ENCODE data around the gene CTF1.
"Not testable (repeated sequence)": the region's sequence is repeated elsewhere in the genome, so short reads cannot be mapped to it uniquely, and the experiment has no call there.

CTF1 gene

DNA sequence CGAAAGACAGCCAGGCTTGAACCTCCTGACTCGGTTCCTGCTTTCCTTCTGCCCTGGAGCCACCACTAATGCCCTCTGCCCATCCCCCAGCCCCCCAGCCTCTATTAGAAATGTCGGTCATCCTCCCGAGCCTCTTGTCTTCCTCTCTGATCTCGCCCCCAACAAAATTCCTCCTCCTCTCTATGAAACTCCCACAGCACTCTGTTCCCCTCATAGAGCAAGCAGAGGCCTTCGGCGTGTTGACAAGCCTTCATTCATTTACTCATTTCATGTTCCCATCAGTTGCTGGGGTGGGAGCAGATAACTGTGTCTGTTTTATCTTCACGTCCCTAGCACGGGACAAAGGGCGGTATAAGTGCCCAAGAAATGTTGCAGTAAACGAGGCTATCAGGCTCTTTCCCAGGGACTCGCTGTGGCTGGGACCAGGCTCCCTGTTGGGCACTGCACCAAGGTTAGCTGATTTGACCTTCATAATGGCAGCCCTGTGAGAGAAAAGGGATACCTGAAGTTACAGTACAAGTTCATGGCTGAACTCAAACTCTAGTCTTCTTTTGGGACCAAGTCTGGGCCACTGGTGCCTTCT is 34.7 kb downstream of the CTF1 start:
- DNase-seq: no peak

DNA sequence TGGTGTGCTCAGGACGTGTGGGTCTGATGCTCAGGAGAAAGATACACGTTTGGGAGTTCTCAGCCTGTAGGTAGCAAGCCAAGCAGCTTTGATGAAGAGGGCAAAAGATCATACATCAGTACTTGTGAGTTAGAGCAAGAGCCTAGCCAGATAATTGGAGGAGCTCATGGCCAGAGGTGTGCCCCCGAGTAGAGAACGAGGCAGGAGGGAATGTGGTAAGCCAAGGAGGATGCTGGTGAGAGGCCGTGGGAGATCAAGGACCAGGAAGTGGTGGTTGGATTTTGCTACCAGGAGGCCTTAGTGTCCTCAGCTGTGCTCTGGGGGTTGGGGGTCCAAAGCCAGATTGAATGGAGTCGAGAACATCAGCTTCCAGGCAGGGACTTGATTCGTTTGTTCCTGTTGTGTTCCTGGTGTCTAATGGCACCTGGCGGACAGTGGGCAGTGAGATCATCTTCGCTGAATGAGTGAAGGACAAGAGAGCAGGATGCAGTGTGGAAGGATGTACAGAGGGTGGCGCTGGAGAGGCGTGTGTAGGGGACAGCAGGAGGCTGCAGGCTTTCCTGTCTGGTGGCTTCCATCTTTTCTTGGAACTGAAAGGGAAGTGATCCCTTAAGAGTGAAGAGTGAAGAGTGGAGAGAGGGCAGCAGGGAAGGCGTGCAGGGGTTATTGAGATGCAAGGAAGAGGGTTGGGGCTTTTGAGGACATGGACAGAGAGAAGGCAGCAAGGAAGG is 38.6 kb downstream of the CTF1 start:
- DNase-seq: peak; percentile 82 to 86

DNA sequence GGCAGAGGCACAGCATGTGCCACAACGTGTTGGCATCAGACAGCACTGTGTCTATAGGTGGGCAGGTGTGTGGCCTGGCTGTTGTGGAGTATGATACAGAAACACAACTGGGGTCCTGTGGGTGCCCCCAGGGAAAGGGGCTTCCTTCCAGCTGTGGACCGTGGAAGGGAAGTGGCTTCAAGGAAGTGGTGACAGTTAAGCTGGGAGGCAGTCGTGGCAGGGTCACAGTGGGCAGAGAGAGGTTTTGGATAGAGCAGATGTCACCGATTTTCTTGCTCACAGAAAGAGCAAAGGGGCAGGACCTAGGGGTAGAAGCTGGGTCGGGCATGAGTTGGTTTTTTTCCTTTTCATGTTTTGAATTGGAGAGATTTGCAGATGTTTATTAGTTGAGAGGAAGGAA is 41.3 kb downstream of the CTF1 start:
- peak; percentile 18 to 24 for DNase-seq

DNA sequence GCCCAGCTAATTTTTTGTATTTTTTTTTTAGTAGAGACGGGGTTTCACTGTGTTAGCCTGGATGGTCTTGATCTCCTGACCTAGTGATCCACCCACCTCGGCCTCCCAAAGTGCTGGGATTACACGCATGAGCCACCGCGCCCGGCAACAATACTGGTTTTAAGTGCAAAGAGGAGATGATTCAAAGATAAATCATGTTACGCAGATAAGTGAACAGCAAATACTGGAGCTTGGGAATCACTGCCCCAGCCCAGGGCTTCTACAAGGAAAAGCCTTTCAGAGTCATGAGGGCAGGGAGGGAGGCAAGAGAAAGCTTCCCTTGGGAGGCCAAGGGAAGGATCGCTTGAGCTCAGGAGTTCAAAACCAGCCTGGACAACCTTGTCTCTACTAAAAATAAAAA is 43.2 kb downstream of the CTF1 start:
- not testable (repeated sequence) for DNase-seq

DNA sequence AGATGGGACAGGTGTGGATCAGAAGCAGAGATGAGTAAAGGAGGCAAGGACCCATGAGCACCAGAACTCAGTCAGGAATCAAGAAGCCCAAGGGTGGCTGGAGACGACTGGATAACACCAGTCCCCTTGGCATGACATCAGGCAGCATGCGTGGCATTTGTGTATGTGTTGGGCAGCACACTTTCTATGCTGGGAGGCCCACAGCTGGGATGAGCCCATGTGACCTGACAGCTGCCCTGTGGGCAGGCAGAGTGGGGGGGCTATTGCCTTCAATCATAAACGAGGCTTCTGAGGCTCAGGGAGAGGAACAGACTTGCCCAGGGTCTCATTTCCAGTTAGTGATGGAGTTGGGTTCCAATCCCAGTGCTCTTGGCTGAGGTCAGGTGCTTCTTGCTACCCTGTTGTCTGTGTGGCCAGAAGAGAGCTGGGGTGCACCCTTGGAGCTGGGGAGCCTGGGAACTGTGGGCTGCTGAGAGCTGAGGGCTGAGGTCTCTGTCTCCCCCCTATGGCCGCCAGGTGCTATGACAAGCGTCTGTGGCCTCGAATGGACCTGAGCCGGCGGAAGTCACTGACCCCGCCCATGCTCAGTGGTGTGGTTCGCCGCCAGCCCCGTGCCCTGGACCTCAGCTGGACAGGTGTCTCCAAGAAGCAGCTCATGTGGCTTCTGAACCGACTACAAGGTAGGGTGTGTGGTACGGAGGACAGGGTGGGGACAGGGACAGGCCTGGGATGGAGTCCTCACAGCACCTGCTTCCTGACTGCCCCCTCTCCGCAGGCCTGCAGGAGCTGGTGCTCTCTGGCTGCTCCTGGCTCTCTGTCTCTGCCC is 45.4 kb downstream of the CTF1 start:
- DNase-seq: peak; percentile 77 to 82

DNA sequence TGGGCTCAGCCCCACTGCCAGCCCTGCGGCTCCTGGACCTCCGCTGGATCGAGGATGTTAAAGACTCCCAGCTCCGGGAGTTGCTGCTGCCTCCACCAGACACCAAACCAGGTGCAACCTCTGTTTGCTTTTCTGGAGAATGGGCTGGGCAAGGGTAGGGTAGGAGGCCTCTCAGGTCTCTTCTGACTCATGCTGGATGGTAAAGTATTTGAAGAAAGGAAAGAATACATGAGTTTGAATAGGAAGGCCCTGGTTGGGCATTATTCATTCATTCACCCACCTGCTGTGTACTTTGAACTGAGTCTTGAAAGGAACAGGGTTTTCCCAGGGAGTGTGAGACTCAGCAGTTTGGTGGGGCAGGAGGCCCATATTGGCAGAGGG is 46.0 kb downstream of the CTF1 start:
- no peak for DNase-seq

DNA sequence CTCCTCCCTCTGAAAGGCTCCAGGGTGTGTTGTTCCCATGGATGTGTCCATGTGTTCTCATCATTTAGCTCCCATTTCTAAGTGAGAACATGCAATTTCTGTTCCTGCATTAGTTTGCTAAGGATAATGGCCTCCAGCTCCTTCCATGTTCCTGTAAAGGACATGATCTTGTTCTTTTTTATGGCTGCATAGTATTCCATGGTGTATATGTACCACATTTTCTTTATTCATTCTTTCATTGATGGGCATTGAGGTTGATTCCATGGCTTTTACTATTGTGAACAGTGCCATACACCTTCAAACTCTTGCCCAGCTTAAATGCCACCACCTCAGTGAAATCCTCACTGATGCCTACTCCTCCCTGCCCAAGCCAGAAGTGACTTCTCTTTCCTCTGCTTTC is 47.9 kb downstream of the CTF1 start:
- no peak for DNase-seq

DNA sequence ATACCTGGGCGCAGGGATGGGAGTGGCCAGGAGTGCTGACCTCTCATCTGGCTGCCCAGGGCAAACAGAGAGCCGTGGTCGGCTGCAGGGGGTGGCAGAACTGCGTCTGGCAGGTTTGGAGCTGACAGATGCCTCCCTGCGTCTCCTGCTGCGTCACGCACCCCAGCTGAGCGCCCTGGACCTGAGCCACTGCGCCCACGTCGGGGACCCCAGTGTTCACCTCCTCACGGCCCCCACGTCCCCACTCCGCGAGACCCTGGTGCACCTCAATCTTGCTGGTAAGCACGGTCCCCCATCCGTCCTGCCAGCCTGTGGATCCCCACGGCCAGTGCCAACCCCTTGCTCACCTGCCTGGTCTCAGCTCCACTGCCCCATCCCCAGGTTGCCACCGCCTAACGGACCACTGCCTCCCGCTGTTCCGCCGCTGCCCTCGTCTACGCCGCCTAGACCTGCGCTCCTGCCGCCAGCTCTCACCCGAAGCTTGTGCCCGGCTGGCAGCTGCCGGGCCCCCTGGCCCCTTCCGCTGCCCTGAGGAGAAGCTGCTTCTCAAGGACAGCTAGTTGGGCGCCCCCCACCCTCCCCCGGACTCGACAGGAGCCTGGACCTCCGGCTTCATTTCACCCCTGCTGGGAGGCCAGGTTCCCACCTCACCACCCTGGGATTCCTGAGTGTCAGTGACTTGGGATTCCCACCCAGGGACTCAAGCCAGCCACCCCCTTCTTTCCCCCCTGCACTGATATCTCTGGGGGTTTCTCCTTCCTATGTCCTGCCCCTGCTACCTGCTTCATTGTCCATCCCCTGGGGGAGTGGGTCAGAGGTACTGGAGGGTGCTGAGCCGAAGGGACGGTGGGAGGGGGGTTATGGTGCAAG is 50.5 kb downstream of the CTF1 start:
- DNase-seq: no peak

DNA sequence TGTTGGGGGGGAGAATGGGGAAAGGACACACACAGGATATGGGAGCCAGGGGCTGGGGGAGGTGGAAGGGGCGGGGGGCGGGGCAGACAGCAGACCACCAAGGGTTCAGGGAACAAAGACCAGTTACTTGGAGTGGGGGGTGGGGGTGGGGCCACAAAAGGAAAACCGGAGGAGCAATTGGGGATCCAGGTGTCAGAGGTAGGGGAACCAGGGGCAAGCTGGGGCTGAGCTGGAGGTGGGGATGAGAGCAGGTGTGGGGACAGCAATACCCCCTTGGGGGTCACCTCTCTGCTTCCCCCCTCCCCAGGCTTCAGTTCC is 51.1 kb downstream of the CTF1 start:
- no peak for DNase-seq

DNA sequence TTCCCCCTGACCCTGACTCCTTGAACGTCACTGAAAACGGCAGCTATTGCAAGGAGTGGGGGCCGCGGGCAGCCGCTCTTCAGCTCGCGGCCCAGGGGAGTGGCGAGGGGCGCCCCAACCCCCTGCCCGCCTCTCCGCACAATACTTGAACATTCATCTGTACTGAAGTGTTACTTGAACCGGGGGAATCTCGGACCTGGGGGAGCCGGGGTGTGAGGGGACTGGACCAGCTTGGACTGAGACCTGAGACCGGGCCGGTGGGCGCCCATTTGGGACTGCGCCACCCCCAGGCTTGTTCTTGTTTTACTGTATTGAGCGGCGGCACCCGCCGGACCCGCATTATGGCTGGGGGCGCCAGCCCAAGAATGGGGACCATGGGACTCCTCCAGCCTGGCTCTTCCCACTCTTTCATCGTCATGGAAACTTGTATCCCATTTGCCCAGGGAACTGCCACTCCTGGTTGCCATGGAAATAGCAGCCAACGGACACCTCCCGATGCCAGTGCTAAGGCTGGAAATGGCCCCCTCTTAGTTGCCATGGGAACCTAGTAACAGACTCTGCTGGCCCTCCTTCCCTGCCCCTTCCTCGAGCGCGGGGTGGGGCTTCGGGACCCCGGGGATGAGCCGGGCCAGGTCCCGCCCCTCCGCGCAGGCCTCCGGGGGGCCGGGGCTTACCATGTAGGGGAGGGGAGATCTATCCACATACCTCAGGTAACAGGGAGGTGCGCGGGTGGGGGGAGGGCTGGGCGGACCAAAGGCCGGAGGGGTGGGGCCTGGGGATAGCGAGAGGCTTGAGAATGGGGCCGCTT is 51.6 kb downstream of the CTF1 start:
- DNase-seq: peak; percentile 62 to 72

DNA sequence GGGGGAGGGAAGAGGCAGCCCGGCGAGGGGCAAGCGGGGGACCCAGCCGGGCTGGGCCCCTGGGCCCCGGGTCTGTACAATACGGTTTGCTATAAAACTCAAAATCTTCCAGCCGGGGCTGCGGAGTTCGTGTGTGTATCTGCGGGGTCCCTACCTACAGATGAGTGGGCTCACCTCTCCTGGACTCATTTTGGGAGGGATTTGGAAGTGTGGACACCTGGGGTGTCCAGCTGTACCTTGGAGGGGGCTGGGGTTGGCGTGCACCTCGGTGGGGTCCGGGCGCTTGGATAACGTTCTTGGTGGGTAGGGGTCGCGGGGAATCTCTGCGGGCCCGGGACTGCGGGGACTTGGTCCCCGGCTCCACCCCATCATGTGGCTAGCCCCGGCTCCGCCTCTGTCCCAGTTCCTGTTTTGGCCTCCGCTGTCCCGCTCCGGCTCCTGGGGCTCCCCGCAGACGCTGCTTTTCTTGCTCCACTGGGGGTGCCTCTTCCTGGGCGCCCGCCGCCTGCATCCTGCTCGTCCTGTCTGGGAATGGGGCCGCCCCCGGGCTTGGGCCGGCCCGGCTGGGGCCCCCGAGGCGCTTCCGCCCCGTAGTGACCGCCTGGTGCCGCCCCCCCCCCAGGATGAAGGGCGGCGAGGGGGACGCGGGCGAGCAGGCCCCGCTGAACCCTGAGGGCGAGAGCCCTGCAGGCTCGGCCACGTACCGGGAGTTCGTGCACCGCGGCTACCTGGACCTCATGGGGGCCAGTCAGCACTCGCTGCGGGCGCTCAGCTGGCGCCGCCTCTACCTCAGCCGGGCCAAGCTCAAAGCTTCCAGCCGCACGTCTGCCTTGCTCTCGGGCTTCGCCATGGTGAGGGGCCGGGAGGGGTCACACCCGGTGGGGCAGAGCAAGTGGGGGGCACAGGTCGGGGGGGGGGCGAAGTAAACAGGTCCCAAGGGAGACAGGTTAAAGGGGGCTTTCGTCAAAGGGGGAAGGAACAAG is 52.5 kb downstream of the CTF1 start, which contains the start of gene ORAI3:
TSS of gene ORAI3 (plus strand) at position 402 of the 983 bp plus-strand sequence. CDS start at position 624, 222 bp downstream.
- DNase-seq: peak; percentile 82 to 88

DNA sequence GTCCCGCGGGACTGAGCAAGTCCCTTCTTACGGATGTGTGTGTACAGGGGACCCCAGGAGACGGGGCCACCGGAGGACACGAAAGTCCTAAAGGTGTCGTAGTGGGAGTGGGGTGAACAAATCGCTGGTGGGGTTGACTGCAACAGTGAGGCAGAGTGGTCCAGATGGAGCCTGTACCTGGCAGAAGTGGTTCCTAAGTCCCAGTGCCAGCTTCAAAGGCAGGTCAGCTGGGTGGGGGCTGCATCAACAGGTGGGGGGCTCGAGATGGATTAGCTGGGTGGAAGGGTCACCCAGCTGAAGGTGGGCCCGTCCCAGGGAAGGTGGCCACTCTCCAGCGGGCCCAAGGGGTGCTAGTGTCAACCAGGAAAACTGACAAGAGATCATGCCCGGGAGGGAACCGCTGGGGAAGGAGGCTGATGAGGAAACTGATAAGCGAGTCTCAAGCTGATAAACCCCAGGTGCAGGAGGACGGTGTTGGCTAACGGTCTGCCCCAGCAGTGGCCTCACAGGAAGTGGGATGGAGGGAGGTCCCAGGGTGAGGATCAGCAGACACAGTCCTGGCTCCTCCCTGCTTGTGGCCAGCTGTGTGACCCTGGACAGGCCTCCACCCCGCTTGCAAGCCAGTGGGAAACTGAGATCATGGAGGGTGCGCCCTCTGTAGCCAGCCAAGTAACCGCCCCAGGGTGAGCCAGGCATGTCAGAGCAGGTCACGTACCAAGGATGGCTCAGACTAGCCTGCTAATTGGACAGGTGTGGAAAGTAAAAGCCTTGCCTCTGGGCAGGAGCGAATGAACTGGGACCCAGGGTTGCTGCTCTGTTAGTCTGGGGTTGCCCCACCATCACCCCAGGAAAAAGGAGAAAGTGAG is 53.5 kb downstream of the CTF1 start:
- peak; percentile 81 to 86 for DNase-seq

DNA sequence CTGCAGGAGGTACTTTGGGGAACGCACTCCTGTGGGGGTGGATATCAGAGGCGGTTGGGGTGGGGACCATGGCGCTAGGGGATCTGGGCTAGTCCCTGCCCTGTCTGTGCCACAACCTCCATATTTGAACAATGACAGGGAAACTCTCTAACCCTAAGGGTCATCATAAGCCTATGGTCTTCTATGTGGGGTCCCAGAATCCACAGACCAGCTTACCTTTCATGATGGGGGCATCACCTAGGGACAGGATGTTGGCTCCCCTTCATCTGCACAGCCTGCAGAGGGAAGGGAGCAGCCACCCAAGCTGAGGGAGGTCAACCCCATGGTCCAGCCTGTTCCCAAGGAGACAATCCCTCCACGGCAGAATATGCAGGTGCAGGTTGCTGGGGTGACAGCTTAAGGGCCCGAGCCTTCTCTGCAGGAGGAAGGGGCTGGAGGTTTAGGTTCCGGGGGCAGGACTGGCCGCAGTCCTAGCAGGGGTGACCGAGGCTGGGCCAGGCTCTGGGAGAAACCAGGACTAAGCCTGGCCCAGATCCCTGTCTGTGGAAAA is 54.2 kb downstream of the CTF1 start:
- DNase-seq: no peak

DNA sequence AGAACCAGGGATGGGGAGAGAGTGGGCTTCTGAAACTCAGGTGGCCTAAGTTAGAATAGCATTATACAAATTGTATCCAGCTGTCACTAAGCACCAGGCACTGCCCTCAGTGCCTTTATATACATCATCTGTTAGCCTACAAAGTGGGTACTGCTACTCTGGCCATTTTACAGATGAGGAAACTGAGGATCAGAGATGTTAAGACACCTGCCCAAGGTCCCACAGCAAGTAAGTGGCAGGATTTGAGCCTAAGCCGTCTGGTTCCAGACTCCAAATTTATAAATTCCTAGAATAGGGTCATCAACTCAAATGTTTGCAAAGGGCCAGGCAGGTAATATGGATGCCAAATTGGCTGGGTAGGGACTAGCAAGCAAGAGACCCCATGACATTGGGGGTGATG is 54.8 kb downstream of the CTF1 start:
- DNase-seq: no peak

DNA sequence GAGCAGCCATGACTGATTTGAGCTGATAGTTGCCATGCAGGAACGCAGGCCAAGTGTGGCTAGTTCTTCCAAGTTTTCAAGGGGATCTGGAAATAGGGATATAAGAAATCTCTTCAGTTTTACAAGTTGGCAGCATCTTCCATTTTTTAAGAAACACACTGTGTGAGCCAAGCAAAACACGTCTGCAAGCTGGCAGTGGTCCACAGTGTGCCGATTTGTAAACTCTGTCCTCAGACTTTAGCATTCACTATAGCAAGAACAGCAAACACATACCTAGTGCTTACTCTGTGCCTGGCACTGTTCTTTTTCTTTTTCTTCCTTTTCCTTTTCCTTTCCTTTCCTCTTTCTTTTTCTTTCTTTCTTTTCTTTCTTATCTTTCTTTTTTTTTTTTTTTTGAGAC is 55.3 kb downstream of the CTF1 start:
- DNase-seq: no peak

DNA sequence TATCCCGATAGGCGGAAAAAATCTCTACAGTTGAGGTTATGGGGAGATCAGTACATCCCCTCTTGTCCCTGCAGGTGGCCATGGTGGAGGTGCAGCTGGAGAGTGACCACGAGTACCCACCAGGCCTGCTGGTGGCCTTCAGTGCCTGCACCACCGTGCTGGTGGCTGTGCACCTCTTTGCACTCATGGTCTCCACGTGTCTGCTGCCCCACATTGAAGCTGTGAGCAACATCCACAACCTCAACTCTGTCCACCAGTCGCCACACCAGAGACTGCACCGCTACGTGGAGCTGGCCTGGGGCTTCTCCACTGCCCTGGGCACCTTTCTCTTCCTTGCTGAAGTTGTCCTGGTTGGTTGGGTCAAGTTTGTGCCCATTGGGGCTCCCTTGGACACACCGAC is 56.7 kb downstream of the CTF1 start:
- no peak for DNase-seq

Measured in inflammatory macrophage (primary cell).